HCT116 (cell line): ENCODE data around the gene TMCO5A. TPM values are rescaled to one million over a fixed set of nuclear protein-coding genes. Genes with fewer than 3 reads are reported as not detected.

Source experiments
- ATAC-seq: fragments of 200-7000 bp; cut with Tn5 transposase; 2 replicates; pipeline ENCODE4 v1.9.1; 2020; ENCODE audit warnings: mild to moderate bottlenecking, moderate library complexity
- BruUV-seq: library from RNA; stranded (reverse); fragments of 400-500 nt; replicated peaks from 2 replicates; lab custom pipeline; 2021; lab: Mats Ljungman, UMichigan
- CTCF ChIA-PET: fragments of 300-600 bp; sonication (Branson Sonifier 250); formaldehyde crosslinking; loops from one replicate; lab custom pipeline; 2021; ENCODE audit warnings: antibody characterized with exemption; lab: Charles Lee
- POLR2A ChIA-PET: fragments of 300-600, 350-600 bp; sonication (Branson Sonifier 250); formaldehyde crosslinking; loops from one replicate; lab custom pipeline; 2021; ENCODE audit warnings: antibody characterized with exemption; lab: Charles Lee
- RAD21 ChIA-PET, 2 experiments: fragments of 300-600 bp; sonication (Branson Sonifier 250); formaldehyde crosslinking; loops; one replicate each; lab custom pipeline; 2023; ENCODE audit warnings: low total read pairs in 2 of 2; ENCODE audit not compliant: uncharacterized antibody in 2 of 2, unreplicated experiment in 2 of 2, low non-redundant PET in 1 of 2; lab: Charles Lee
- DNase-seq: peaks from one replicate; pipeline ENCODE4 v3.0.0-alpha.2; 2010; ENCODE audit warnings: low read depth, low spot score
- H2AFZ ChIP-seq: fragments of 200-600 bp; shearing (Covaris generic), sonication (generic); 2 replicates; pipeline ENCODE4 v1.6.1; 2017; ENCODE audit warnings: low read depth, mixed run types, mixed read lengths, antibody characterized with exemption, low read length; ENCODE audit not compliant: poor library complexity, severe bottlenecking
- H3K27ac ChIP-seq: 2 replicates; pipeline ENCODE4 v1.5.1; 2012; ENCODE audit warnings: low read depth, low read length
- H3K27me3 ChIP-seq: fragments of 200-600 bp; sonication (generic); 2 replicates; pipeline ENCODE4 v1.6.1; 2016; ENCODE audit warnings: mixed run types, low read length, mixed read lengths; ENCODE audit not compliant: insufficient read depth
- H3K36me3 ChIP-seq, 2 experiments: fragments of 200-500 bp in 1 of 2; fragments of 200-600 bp in 1 of 2; sonication (Bioruptor generic) in 1 of 2; sonication (generic) in 1 of 2; 2 replicates each; pipeline versions ENCODE4 v1.5.1 to v1.6.1; 2014 to 2016; ENCODE audit warnings: low read length in 2 of 2, inconsistent platforms in 1 of 2, mixed read lengths in 1 of 2, mixed run types in 1 of 2; ENCODE audit not compliant: insufficient read depth in 2 of 2, control insufficient read depth in 1 of 2
- H3K4me1 ChIP-seq, 2 experiments: fragments of 200-600 bp in 1 of 2; sonication (generic) in 1 of 2; 2 replicates each; pipeline versions ENCODE4 v1.5.1 to v1.6.1; 2012 to 2017; ENCODE audit warnings: low read length in 2 of 2, inconsistent platforms in 1 of 2, mild to moderate bottlenecking in 1 of 2, mixed read lengths in 1 of 2, mixed run types in 1 of 2, moderate library complexity in 1 of 2; ENCODE audit not compliant: insufficient read depth in 2 of 2, control insufficient read depth in 1 of 2
- H3K4me2 ChIP-seq: fragments of 200-600 bp; sonication (generic); 2 replicates; pipeline ENCODE4 v1.6.1; 2017; ENCODE audit warnings: mixed run types, low read length, mixed read lengths
- H3K4me3 ChIP-seq, 2 experiments: fragments of 200-600 bp in 1 of 2; sonication (generic) in 1 of 2; replicated peaks in 1 of 2; 2 replicates each; pipeline ENCODE4 v1.5.1; 2011 to 2016; ENCODE audit warnings: low read length in 2 of 2, control low read depth in 1 of 2, low read depth in 1 of 2, mild to moderate bottlenecking in 1 of 2, mixed read lengths in 1 of 2, mixed run types in 1 of 2
- H3K79me2 ChIP-seq: fragments of 200-600 bp; sonication (generic); 2 replicates; pipeline ENCODE4 v1.6.1; 2017; ENCODE audit warnings: mild to moderate bottlenecking, mixed run types, low read length, moderate library complexity, mixed read lengths; ENCODE audit not compliant: insufficient read depth
- H3K9ac ChIP-seq: fragments of 200-600 bp; sonication (generic); 2 replicates; pipeline ENCODE4 v1.6.1; 2016; ENCODE audit warnings: low read length, mixed read lengths
- H3K9me2 ChIP-seq: fragments of 200-600 bp; sonication (generic), shearing (Covaris generic); 2 replicates; pipeline ENCODE4 v1.6.1; 2017; ENCODE audit warnings: mixed run types, mild to moderate bottlenecking, moderate library complexity; ENCODE audit not compliant: insufficient read depth
- H3K9me3 ChIP-seq, 2 experiments: fragments of 200-500 bp in 1 of 2; fragments of 200-600 bp in 1 of 2; sonication (Bioruptor generic) in 1 of 2; sonication (generic) in 1 of 2; 2 replicates each; pipeline ENCODE4 v1.6.1; 2014 to 2017; ENCODE audit warnings: low read length in 2 of 2, mixed read lengths in 2 of 2, inconsistent platforms in 1 of 2, low read depth in 1 of 2, mild to moderate bottlenecking in 1 of 2, mixed run types in 1 of 2, moderate library complexity in 1 of 2; ENCODE audit not compliant: control insufficient read depth in 1 of 2, insufficient read depth in 1 of 2
- H4K20me1 ChIP-seq: fragments of 200-600 bp; sonication (generic), shearing (Covaris generic); 2 replicates; pipeline ENCODE4 v1.6.1; 2017; ENCODE audit warnings: mixed run types, mild to moderate bottlenecking, moderate library complexity; ENCODE audit not compliant: insufficient read depth
- ATF3 ChIP-seq: IDR thresholded peaks from 2 replicates; pipeline ENCODE4 v1.6.1; 2012
- CEBPB ChIP-seq: IDR thresholded peaks from 2 replicates; pipeline ENCODE4 v1.6.1; 2012; ENCODE audit warnings: low read depth
- EGR1 ChIP-seq: IDR thresholded peaks from 2 replicates; pipeline ENCODE4 v1.6.1; 2012; ENCODE audit warnings: low read depth
- ELF1 ChIP-seq: IDR thresholded peaks from 2 replicates; pipeline ENCODE4 v1.6.1; 2012; ENCODE audit warnings: low read depth, borderline replicate concordance
- EZH2 ChIP-seq: fragments of 200-600 bp; sonication (generic); IDR thresholded peaks from 2 replicates; pipeline ENCODE4 v1.6.1; 2017; ENCODE audit warnings: antibody characterized with exemption, mixed run types
- JUND ChIP-seq: IDR thresholded peaks from 2 replicates; pipeline ENCODE4 v1.6.1; 2012
- POLR2AphosphoS5 ChIP-seq: IDR thresholded peaks from 2 replicates; pipeline ENCODE4 v1.6.1; 2011; ENCODE audit warnings: mild to moderate bottlenecking, low read depth, low read length, moderate library complexity
- RAD21 ChIP-seq: IDR thresholded peaks from 2 replicates; pipeline ENCODE4 v1.6.1; 2012; ENCODE audit warnings: low read depth, mild to moderate bottlenecking
- REST ChIP-seq: IDR thresholded peaks from 2 replicates; pipeline ENCODE4 v1.6.1; 2012; ENCODE audit warnings: low read depth
- TCF7L2 ChIP-seq: IDR thresholded peaks from 2 replicates; pipeline ENCODE4 v1.7.0; 2011; ENCODE audit warnings: borderline replicate concordance, inconsistent platforms; ENCODE audit not compliant: insufficient read depth, insufficient read length; ENCODE audit errors: extremely low read depth
- YY1 ChIP-seq: IDR thresholded peaks from 2 replicates; pipeline ENCODE4 v1.6.1; 2011; ENCODE audit warnings: low read length, low read depth, moderate library complexity, mild to moderate bottlenecking; ENCODE audit not compliant: insufficient replicate concordance; ENCODE audit errors: extremely low read depth
- ZFX ChIP-seq: fragments of 450-650 bp; IDR thresholded peaks from 2 replicates; pipeline ENCODE4 v1.6.1; 2017
- ZNF274 ChIP-seq: fragments of 200-500 bp; sonication (Bioruptor generic); IDR thresholded peaks from 2 replicates; pipeline ENCODE4 v1.6.1; 2014; ENCODE audit warnings: mild to moderate bottlenecking, low read depth, low read length, inconsistent platforms
- intact Hi-C: fragments of 100-400 bp; cut with micrococcal nuclease; formaldehyde crosslinking; loops from 2 replicates; pipeline ENCODE4 v1.10.0; 2022
- total RNA-seq: library from RNA; stranded (reverse); gene quantifications from one replicate; pipeline ENCODE4 v1.2.1, GENCODE V29; 2021; ENCODE audit not compliant: unreplicated experiment

TMCO5A gene
- total RNA-seq, 1 experiment from 2014 or later = not detected

- Histone ChIP-seq H4K20me1 (no peaks in the 10 kb centered on the region), H3K9me2 (no peaks in the 10 kb centered on the region), H3K27ac (no peak overlapping the region), H2AFZ (no peak overlapping the region), H3K27me3 (no peaks in the 10 kb centered on the region), H3K9me3 (no peaks in the 10 kb centered on the region), H3K79me2 (no peaks in the 10 kb centered on the region), H3K4me1 (no peaks in the 10 kb centered on the region), H3K9ac (no peak overlapping the region), H3K4me3 (no peak overlapping the region), H3K4me2 (no peak overlapping the region), H3K36me3 (no peaks in the 10 kb centered on the region)
- DNase-seq (no peak), ATAC-seq (no peak)
- ChIA-PET CTCF (no interaction called here), RAD21 (no interaction called here), POLR2A (no interaction called here)
- TF ChIP-seq ELF1 = no peak
- TF ChIP-seq ZFX = no peak
- no peak for TF ChIP-seq REST
- TF ChIP-seq YY1 = no peak
- no peak for TF ChIP-seq POLR2AphosphoS5
- no peak for TF ChIP-seq JUND
- no peak for TF ChIP-seq RAD21
- TF ChIP-seq EGR1 = no peak
- TF ChIP-seq ATF3 = no peak
- TF ChIP-seq EZH2 = no peak
- TF ChIP-seq ZNF274 = no peak
- no peak for TF ChIP-seq CEBPB
- TF ChIP-seq TCF7L2 = no peak
- no TSS peak for BruUV-seq
- intact Hi-C loops = no loop called here
Measured at GRCh38 chr15:37973856-37974255, 39.4 kb downstream of the TMCO5A start.
